Measurements from ENCODE around the gene KIDINS220.

DNA sequence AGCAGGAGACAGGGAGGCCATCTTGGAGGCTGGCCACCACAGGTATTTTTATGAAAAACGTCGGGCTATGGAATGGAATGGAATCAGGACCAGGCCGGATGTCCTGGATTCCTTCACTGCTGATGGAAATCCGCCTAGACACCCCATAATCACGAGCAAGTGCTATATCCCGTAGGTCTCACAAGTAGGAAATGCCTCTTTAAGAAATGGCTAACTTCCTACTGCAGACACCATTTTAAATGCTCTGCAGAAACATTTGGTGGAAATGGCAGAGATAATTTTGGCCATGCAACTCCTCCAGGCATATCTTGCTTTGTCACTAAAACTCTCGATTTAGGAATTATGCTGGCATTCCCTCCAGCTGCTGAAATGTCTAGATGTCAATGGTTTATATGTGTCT, 137.6 kb downstream of the KIDINS220 start:
- TF ChIP-seq, protein P1, sequence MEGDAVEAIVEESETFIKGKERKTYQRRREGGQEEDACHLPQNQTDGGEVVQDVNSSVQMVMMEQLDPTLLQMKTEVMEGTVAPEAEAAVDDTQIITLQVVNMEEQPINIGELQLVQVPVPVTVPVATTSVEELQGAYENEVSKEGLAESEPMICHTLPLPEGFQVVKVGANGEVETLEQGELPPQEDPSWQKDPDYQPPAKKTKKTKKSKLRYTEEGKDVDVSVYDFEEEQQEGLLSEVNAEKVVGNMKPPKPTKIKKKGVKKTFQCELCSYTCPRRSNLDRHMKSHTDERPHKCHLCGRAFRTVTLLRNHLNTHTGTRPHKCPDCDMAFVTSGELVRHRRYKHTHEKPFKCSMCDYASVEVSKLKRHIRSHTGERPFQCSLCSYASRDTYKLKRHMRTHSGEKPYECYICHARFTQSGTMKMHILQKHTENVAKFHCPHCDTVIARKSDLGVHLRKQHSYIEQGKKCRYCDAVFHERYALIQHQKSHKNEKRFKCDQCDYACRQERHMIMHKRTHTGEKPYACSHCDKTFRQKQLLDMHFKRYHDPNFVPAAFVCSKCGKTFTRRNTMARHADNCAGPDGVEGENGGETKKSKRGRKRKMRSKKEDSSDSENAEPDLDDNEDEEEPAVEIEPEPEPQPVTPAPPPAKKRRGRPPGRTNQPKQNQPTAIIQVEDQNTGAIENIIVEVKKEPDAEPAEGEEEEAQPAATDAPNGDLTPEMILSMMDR (IDR thresholded peaks at IDR 0.05): no peak
- TF ChIP-seq POLR2A (IDR thresholded peaks at IDR 0.05; ENCODE audit: low read length) (no peak), BHLHE40 (IDR thresholded peaks at IDR 0.05; ENCODE audit: low read depth, low read length) (no peak), EP300 (IDR thresholded peaks at IDR 0.05) (no peak), TP53 (CRISPR knock-in tag; IDR thresholded peaks at IDR 0.05) (no peak), JUNB (IDR thresholded peaks at IDR 0.05) (no peak), ZFP36 (IDR thresholded peaks at IDR 0.05; ENCODE audit: borderline replicate concordance, partially characterized antibody) (no peak), NFE2L2 (conservative IDR thresholded peaks at IDR 0.05; ENCODE audit: low read length) (no peak), MAFK (IDR thresholded peaks at IDR 0.05; ENCODE audit: partially characterized antibody) (no peak)
